Upper lobe of left lung (tissue), 4 donors: ENCODE results near the gene NPIPA1.
"Not testable (repeated sequence)": the region's sequence is repeated elsewhere in the genome, so short reads cannot be mapped to it uniquely, and the experiment has no call there.

Source experiments
- CTCF ChIP-seq, 6 experiments: fragments of 450-650 bp in 4 of 6; fragments of 200-600 bp in 2 of 6; sonication (generic) in 2 of 6; IDR thresholded peaks; one replicate each; pipeline ENCODE4 v1.5.1; 2016 to 2019; ENCODE audit warnings: antibody characterized with exemption in 6 of 6
- EP300 ChIP-seq, 4 donors: sonication (generic); formaldehyde crosslinking; IDR thresholded peaks; one replicate each; pipeline ENCODE4 v1.5.1; 2017; ENCODE audit warnings: antibody characterized with exemption in 4 of 4, control low read depth in 2 of 4

GRCh38 chr16:14993277-14994151 lies 56.3 kb downstream of the NPIPA1 start:
- not testable (repeated sequence) for TF ChIP-seq CTCF, EP300 (IDR thresholded peaks at IDR 0.05)
